ENCODE measurements around the gene TTC39A.

Gene TTC39A

DNA sequence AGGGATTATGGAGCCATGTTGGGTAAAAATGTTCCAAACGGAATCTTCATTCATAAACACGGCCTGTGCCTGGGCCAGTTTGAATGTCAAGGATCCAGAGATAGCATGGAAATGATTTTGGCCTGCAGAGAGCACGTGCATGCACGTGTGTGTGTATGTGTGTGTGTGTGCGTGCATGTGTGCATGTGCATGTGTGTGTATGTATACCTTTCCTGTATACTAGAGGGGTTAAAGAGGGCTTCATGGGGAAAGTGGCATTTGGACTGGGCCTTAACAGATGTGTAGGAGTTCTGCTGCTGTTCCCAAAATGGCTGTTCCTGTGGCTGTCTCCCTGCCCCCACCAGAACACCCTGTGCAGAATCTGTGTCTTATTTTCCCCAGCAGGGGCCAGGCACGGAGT is 21.7 kb downstream of the TTC39A start:
- CTCF ChIA-PET: interaction anchor here (0.9 to 1.9 kb wide), 3 partner anchors 12 to 120 kb away, joined by 3 to 11 read pairs (median 3); no protein-coding TSS in a partner anchor
- TF ChIP-seq, protein P1, sequence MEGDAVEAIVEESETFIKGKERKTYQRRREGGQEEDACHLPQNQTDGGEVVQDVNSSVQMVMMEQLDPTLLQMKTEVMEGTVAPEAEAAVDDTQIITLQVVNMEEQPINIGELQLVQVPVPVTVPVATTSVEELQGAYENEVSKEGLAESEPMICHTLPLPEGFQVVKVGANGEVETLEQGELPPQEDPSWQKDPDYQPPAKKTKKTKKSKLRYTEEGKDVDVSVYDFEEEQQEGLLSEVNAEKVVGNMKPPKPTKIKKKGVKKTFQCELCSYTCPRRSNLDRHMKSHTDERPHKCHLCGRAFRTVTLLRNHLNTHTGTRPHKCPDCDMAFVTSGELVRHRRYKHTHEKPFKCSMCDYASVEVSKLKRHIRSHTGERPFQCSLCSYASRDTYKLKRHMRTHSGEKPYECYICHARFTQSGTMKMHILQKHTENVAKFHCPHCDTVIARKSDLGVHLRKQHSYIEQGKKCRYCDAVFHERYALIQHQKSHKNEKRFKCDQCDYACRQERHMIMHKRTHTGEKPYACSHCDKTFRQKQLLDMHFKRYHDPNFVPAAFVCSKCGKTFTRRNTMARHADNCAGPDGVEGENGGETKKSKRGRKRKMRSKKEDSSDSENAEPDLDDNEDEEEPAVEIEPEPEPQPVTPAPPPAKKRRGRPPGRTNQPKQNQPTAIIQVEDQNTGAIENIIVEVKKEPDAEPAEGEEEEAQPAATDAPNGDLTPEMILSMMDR (IDR thresholded peaks at IDR 0.05; ENCODE audit: control extremely low read depth, extremely low read depth, low read depth, missing control alignments): no peak
- no peak for DNase-seq (ENCODE audit: extremely low spot score)
- POLR2A ChIA-PET: interaction anchor here (0.6 kb wide), 1 partner anchor 12 kb away, joined by 5 read pairs; no protein-coding TSS in a partner anchor

DNA sequence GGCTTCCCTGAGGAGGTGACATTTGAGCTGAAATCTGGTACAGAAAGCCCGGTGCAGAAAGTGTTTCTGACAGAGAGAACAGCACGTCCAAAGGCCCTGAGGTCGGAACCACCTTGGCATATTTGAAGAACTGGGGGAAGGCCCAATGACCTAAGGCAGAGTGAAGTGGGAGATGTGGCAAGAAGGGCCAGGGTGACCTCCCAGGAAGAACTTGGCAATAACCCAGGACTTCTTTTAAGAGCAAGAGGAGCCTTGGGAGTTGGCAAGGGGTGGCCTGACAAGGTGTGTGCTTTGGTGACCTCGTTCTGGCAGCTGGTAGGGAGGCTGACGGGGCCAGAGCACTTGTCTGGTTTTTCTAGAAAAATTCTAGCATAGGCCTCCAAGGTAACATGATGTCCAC is 23.4 kb downstream of the TTC39A start:
- TF ChIP-seq, protein P1 (IDR thresholded peaks at IDR 0.05; ENCODE audit: control extremely low read depth, extremely low read depth, low read depth, missing control alignments): no peak
- DNase-seq (ENCODE audit: extremely low spot score): no peak
- POLR2A ChIA-PET: no interaction called here
- CTCF ChIA-PET: interaction anchor here (3.5 kb wide), 1 partner anchor 11 kb away, joined by 50 read pairs; no protein-coding TSS in a partner anchor

DNA sequence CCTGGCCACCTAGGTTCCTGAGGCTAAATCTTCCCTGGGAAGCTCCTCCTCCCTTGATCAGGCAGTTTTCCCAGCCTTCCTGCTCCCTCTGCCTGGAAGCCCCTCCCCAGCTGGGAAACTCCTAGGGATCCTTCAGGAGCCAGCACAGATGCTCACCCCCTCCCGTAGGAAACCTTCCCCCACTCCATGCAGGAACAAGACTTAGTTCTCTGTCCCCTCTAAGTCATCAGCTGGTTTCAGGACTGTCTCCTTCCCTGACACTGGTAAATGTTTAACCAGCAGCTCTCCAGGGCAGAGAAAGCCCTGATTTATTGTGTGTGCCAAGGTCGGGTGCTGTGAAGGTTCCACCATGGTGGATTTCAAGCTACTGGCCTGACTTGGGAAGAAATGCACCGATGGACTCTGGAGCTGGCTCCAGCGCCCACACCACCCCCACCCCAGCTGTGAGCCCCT is 25.0 kb downstream of the TTC39A start:
- POLR2A ChIA-PET: no interaction called here
- no peak for DNase-seq (ENCODE audit: extremely low spot score)
- TF ChIP-seq, protein P1 (IDR thresholded peaks at IDR 0.05; ENCODE audit: control extremely low read depth, extremely low read depth, low read depth, missing control alignments): no peak
- CTCF ChIA-PET: interaction anchor here (1.0 to 3.5 kb wide), 6 partner anchors 9 to 70 kb away, joined by 3 to 50 read pairs (median 4); partner anchors contain the start of gene RNF11

DNA sequence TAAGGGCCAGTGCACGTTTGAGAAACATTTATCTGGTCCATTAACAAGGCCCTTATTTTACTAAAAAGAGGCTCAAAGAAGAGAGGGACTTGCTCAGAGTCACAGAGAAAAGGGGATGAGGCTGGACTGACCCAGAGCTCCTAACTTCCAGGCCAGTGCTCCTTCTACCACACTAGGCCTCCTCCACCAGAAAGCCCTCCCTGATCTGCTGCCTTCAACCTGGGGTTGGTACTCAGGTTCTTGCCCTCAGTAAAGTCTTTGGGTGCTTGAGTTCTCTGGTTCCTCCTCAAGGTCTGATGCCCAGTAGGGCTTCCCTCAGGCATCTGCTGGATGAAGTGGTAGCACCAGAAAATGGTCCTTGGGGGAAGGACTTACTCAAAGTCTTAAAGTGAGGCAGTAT is 26.0 kb downstream of the TTC39A start:
- ChIA-PET POLR2A (no interaction called here), CTCF (interaction anchor here (1.4 to 3.5 kb wide), 3 partner anchors 8 to 37 kb away, joined by 4 to 50 read pairs (median 7); no protein-coding TSS in a partner anchor)
- TF ChIP-seq, protein P1 (IDR thresholded peaks at IDR 0.05; ENCODE audit: control extremely low read depth, extremely low read depth, low read depth, missing control alignments): no peak
- DNase-seq (ENCODE audit: extremely low spot score): no peak

DNA sequence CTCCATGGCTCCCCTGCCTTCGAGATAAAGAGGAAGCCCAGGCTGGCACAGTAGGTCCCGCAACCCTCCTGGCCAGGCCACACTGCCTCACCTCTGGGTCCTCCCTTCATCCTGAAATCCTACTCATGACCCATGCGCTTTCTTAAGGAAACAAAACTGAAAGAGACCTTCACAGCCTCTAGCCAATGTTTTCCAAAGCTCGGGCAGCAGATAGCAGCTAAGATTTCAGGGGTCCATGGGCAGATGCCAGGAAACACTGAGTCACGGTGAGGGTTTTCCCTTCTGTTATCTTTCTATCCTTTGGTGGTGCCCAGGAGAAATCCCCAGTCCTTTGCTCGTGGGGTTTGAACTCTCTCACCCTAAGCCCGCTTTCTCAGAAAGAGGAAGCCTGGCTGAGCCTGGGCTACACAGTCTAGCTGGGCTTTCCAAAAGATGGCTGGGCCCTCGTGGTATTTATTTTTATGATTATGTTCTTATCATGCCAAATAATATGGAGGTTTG is 26.6 kb downstream of the TTC39A start:
- ChIA-PET POLR2A (no interaction called here), CTCF (no interaction called here)
- peak; percentile 59 for DNase-seq (ENCODE audit: extremely low spot score)
- TF ChIP-seq, protein P1 (IDR thresholded peaks at IDR 0.05; ENCODE audit: control extremely low read depth, extremely low read depth, low read depth, missing control alignments): no peak

DNA sequence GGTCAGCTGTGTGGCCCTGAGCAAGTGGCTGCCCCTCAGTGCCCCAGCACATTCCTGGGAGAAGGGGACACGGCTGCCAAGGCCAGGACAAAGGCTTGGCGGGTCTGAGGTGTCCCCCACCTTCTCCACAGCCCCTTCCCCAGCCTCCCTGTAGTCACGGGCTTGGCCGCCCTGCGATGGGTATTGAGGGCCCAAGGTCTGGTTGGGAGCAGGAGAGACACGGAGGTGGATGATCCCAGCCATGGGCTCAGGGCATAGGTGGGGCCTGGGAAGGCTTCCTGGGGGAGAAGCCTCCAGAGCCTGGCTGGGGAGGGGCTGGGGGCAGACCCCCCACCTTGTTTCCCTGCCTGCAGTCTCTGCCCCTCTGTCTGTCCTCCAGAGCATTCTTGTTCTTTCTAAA is 27.0 kb downstream of the TTC39A start:
- ChIA-PET CTCF (no interaction called here), POLR2A (no interaction called here)
- TF ChIP-seq, protein P1 (IDR thresholded peaks at IDR 0.05; ENCODE audit: control extremely low read depth, extremely low read depth, low read depth, missing control alignments): no peak

More for the DNA sequence above, 27.0 kb downstream of the TTC39A start:
- DNase-seq (ENCODE audit: extremely low spot score): peak; percentile 28

Data from GM10248 (cell line).